ENCODE data around the gene PRAMEF17.

DNA sequence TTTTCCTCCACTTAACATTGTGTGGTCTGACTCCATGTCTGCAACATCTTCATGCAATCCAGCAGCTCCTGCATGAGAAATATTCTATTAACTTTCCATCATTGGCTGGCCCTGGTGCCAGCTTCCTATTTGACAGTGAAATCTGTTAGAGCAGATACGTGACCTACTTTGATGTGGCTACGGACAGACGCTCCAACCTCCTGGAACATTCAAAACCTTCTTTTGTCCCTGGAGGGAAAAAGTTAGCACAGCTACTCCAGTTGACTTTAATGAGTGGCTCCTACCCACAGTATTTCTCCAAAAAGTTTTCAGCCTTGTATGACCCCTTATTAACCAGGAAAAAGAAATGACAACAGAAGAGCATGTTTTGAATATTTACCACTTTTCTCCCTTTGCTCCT is 42.8 kb downstream of the PRAMEF17 start:
- no peak for TF ChIP-seq GATA2 (IDR thresholded peaks at IDR 0.05; ENCODE audit: insufficient read depth, insufficient read length, low read depth, low read length)
- no peak for TF ChIP-seq POLR2AphosphoS5 (IDR thresholded peaks at IDR 0.05; ENCODE audit: insufficient read depth, low read depth, low read length)
- TF ChIP-seq CTCF (IDR thresholded peaks at IDR 0.05; ENCODE audit: extremely low read depth in 1 of 2, insufficient read depth in 1 of 2, low read depth in 1 of 2, low read length in 2 of 2) = no peak
- no peak for TF ChIP-seq EZH2 (IDR thresholded peaks at IDR 0.05; ENCODE audit: borderline replicate concordance, low read depth, low read length, severe bottlenecking)
- TF ChIP-seq, protein P1, sequence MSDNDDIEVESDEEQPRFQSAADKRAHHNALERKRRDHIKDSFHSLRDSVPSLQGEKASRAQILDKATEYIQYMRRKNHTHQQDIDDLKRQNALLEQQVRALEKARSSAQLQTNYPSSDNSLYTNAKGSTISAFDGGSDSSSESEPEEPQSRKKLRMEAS (IDR thresholded peaks at IDR 0.05; ENCODE audit: insufficient read depth, insufficient read length) = no peak
- no peak for TF ChIP-seq POLR2A (IDR thresholded peaks at IDR 0.05; ENCODE audit: low read depth, low read length)

Data from endothelial cell of umbilical vein (primary cell).